Activated gamma-delta T cell treated with anti-CD3 and anti-CD28 coated beads, Interleukin-2, amount 50 U/mL, for 16 hours (primary cell): Measurements from ENCODE around the gene PKP3.
A peak's percentile ranks its signal among the peaks of the same experiment; 100 is the strongest.

Experiments used
- DNase-seq: peaks from one replicate; pipeline ENCODE4 v3.0.0-alpha.2; 2020; ENCODE audit warnings: low read depth

The PKP3 gene

GRCh38 chr11:444396-445144 is 50.6 kb downstream of the PKP3 start:
- DNase-seq, result no peak

- no peak for DNase-seq
Observed at GRCh38 chr11:445765-446588, 52.0 kb downstream of the PKP3 start.

DNA sequence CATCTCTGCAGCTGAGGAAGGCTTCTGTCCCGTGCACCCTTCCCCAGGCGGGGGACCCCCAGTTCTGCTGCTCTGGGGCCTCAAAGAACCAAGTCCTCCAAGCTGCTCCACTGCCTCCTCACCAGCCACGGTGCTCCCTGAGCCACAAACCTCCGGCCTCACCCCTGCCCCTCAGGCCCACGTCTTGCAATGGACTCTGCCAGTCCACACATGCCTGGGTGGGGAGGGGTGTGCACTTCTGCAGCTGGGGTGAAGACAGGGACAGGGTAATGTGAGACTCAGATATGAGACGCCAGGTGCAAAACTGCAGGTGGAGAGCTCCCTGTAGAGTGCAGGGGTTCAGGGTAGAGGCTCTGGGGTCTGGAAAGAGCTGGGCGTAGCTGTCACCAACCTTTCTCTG is 52.9 kb downstream of the PKP3 start:
- DNase-seq, result no peak

GRCh38 chr11:447923-448731 is 54.1 kb downstream of the PKP3 start:
- peak; percentile 94 for DNase-seq

GRCh38 chr11:449889-450808 is 56.1 kb downstream of the PKP3 start, which contains the start of gene PTDSS2:
TSS of gene PTDSS2 (plus strand) at chr11:450279. CDS start at chr11:450456, 177 bp downstream.
- DNase-seq, result peak; percentile 92

DNA sequence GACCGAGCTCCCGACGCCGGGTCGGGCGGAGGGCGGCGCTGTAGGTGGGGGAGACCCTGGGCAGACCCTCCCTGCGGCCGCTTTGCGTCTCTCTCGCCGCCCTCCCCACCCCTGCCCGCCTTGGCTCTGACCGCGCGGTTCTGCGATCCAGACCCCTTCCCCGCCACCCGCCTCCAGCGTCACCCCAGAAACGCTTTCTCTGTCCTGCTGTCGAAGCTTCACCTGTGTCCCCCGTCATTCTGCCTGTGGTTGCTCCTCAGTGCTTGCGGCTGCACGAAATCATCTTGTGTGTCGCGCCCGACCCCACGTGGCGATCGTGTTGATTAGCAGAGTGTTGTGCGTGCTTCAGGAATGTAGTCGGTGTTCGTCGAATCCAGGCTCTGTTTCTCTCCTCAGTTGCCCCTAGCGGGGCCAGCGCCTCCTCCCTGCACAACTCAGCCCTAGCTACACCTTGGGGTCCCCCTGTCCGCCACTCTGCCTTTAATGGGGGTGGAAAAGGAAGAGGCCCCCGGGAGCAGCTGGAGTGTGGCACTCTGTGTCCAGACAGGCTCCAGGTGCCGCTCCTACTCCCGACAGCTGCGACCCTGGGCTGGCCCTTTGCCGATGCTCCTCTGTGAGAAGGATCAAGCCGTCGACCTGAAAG is 56.9 kb downstream of the PKP3 start:
- DNase-seq, result peak; percentile 65

DNA sequence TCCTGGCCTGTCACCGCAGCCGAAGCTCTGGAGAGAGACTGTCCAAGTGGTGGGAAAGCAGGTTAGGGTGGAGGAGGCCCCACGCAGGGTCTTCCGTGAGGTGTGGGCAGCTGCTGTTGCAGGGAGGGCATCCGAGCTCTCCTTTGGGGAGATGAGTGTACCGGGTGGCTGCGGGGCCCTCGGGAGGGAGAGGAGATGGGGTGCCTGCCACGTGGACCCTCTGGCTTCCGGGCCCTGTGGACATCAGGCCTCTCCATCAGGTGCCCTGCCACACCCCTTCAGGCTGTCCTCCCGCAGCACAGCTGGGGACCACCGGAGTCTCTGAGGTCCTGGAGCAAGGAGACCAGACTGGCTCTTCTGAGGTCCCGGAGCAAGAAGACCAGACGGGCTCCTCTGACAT is 57.7 kb downstream of the PKP3 start:
- no peak for DNase-seq

DNA sequence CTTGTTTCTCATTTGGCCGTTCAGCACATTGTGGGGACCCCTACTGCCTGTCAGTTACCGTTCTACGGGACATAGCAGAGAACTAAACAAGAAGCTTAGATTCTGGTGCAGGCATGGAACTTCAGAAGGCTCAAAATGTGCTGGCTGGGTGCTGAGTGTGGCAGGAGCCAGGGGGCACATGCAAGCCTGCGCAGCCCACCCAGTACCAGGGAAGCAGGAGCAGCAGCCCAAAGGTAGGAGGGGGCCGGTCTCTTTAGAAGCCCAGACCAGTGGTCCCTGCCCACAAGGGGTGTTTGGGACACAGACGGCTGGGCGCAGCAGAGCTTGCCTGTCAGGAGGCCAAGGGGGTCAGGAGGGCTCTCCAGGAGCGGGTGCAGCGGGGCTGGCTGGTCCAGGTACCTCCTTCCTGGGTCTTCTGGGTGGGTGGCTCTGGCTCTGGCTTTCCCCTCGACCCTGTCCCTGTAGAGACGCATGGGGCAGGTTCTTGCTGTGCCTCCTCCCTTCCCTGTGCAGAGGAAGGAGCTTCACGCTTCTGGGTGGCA is 58.3 kb downstream of the PKP3 start:
- DNase-seq, result no peak

GRCh38 chr11:452916-453527 is 59.0 kb downstream of the PKP3 start:
- no peak for DNase-seq

DNA sequence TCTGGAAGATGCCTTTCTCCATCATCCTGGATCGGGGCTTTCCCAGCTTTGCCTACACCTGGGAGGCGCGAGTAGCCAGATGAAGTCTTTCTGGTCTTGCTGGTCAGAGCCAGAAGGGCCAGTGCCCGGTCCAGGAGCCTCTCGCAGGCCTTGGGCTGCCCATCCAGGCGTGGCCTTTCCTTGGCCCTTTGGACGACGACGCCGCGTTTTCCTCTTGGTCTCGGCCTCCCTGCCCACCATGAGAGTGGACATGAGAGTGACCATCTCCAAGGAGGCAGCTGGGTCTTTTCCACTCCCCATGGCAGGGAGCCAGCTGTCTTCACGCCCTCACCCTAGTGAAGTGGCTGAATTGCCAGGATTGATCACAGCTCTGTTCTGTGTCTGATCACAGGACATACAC is 59.6 kb downstream of the PKP3 start:
- no peak for DNase-seq

DNA sequence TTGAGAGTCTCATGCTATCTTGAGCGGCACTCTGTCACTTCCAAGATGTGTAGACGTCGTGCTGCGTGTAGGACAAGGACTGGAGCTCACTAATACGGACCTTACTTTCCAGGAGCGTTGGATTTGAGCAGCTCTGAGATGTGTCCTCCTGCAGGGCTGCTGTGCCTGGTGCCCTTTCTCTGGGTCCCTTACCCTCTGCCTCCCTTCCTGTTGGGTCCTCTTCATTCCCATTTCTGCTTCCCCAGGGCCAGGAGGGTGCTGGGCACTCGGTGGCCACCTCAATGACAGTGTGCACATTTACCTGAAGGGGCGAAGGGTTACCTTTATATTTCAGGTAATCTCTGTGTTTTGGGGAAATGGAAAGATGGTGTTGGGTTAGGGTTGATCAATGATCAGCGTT is 60.0 kb downstream of the PKP3 start:
- no peak for DNase-seq
